Measurements from ENCODE around the gene SPIRE1. TPM values are rescaled to one million over a fixed set of nuclear protein-coding genes. Genes with fewer than 3 reads are reported as not detected.

SPIRE1 gene
- polyA plus RNA-seq, 1 donor from 2014 or later = 22.2 TPM

DNA sequence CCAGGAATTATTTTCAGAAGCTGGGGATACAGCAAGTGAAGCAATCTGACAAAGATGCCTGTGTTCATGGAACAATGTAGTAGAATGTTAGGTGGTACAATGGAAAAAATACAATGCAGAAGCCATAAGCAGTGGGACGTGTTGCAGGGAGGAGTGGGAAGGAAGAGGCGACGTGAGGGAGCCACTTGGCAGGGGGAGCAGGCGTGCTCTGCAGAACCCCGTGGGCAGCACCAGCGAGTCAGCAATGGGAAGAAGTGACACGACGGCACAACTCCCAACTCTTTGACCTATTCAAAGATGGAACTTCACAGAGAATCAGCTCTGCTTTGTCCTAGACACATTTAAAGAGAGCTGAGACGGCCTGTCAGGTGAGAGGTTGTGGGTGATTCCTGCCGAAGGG lies 219.7 kb downstream of the SPIRE1 start:
- H3K79me2 ChIP-seq (replicated peaks; ENCODE audit: insufficient read depth, low read length) = no peaks in the 10 kb centered on the region
- no peak overlapping the region for H3K9ac ChIP-seq (ENCODE audit: low read length)
- H4K20me1 ChIP-seq (ENCODE audit: insufficient read depth) = no peaks in the 10 kb centered on the region
- no peaks in the 10 kb centered on the region for H3K9me3 ChIP-seq (ENCODE audit: low read length)
- H3K27ac ChIP-seq (ENCODE audit: low read length) = no peak overlapping the region
- no peaks in the 10 kb centered on the region for H3K9me2 ChIP-seq (ENCODE audit: insufficient read depth, low read length)
- H2AFZ ChIP-seq (ENCODE audit: low read depth, low read length) = no peak overlapping the region
- no peaks in the 10 kb centered on the region for H3K27me3 ChIP-seq (ENCODE audit: insufficient read depth, low read depth, low read length)
- H3F3A ChIP-seq (ENCODE audit: insufficient read depth, low read length, poor library complexity, severe bottlenecking) = no peaks in the 10 kb centered on the region
- no peak for TF ChIP-seq SMC3 (conservative IDR thresholded peaks at IDR 0.05; ENCODE audit: poor library complexity)
- no peak overlapping the region for H3K4me2 ChIP-seq (ENCODE audit: low read length)
- H3K4me3 ChIP-seq (ENCODE audit: low read length) = no peak overlapping the region
- H3K36me3 ChIP-seq (ENCODE audit: insufficient read depth, low read length) = no peaks in the 10 kb centered on the region

DNA sequence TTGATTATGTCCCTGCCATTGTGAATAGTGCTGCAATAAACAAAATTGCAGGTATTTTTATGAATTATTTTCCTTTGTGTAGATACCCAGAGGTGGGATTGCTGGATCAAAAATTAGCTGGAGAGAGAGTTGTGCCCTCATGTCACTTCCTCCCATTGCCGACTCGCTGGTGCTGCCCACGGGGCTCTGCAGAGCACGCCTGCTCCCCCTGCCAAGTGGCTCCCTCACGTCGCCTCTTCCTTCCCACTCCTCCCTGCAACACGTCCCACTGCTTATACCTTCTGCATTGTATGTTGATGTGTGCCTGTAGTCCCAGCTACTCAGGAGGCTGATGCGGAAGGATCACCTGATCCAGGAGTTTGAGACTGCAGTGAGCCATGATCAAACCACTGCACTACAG lies 222.0 kb downstream of the SPIRE1 start:
- H3K9me3 ChIP-seq (ENCODE audit: low read length) = no peaks in the 10 kb centered on the region
- H2AFZ ChIP-seq (ENCODE audit: low read depth, low read length) = no peak overlapping the region
- H3K9me2 ChIP-seq (ENCODE audit: insufficient read depth, low read length) = no peaks in the 10 kb centered on the region
- TF ChIP-seq EZH2 (IDR thresholded peaks at IDR 0.05; ENCODE audit: borderline replicate concordance, insufficient read depth, low read length, poor library complexity, severe bottlenecking) (no peak), POLR2AphosphoS5 (IDR thresholded peaks at IDR 0.05) (no peak), EP300 (conservative IDR thresholded peaks at IDR 0.05; ENCODE audit: poor library complexity, severe bottlenecking) (no peak), RAD21 (conservative IDR thresholded peaks at IDR 0.05) (no peak), MXI1 (conservative IDR thresholded peaks at IDR 0.05; ENCODE audit: poor library complexity, severe bottlenecking) (no peak), SMC3 (conservative IDR thresholded peaks at IDR 0.05; ENCODE audit: poor library complexity) (no peak), TAF1 (IDR thresholded peaks at IDR 0.05; ENCODE audit: low read depth) (no peak)
- TF ChIP-seq, protein P1, sequence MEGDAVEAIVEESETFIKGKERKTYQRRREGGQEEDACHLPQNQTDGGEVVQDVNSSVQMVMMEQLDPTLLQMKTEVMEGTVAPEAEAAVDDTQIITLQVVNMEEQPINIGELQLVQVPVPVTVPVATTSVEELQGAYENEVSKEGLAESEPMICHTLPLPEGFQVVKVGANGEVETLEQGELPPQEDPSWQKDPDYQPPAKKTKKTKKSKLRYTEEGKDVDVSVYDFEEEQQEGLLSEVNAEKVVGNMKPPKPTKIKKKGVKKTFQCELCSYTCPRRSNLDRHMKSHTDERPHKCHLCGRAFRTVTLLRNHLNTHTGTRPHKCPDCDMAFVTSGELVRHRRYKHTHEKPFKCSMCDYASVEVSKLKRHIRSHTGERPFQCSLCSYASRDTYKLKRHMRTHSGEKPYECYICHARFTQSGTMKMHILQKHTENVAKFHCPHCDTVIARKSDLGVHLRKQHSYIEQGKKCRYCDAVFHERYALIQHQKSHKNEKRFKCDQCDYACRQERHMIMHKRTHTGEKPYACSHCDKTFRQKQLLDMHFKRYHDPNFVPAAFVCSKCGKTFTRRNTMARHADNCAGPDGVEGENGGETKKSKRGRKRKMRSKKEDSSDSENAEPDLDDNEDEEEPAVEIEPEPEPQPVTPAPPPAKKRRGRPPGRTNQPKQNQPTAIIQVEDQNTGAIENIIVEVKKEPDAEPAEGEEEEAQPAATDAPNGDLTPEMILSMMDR (IDR thresholded peaks at IDR 0.05; ENCODE audit: poor library complexity, severe bottlenecking) = no peak
- TF ChIP-seq, protein P2, sequence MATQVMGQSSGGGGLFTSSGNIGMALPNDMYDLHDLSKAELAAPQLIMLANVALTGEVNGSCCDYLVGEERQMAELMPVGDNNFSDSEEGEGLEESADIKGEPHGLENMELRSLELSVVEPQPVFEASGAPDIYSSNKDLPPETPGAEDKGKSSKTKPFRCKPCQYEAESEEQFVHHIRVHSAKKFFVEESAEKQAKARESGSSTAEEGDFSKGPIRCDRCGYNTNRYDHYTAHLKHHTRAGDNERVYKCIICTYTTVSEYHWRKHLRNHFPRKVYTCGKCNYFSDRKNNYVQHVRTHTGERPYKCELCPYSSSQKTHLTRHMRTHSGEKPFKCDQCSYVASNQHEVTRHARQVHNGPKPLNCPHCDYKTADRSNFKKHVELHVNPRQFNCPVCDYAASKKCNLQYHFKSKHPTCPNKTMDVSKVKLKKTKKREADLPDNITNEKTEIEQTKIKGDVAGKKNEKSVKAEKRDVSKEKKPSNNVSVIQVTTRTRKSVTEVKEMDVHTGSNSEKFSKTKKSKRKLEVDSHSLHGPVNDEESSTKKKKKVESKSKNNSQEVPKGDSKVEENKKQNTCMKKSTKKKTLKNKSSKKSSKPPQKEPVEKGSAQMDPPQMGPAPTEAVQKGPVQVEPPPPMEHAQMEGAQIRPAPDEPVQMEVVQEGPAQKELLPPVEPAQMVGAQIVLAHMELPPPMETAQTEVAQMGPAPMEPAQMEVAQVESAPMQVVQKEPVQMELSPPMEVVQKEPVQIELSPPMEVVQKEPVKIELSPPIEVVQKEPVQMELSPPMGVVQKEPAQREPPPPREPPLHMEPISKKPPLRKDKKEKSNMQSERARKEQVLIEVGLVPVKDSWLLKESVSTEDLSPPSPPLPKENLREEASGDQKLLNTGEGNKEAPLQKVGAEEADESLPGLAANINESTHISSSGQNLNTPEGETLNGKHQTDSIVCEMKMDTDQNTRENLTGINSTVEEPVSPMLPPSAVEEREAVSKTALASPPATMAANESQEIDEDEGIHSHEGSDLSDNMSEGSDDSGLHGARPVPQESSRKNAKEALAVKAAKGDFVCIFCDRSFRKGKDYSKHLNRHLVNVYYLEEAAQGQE (IDR thresholded peaks at IDR 0.05; ENCODE audit: borderline replicate concordance) = no peak
- H3F3A ChIP-seq (ENCODE audit: insufficient read depth, low read length, poor library complexity, severe bottlenecking) = no peaks in the 10 kb centered on the region
- H3K4me2 ChIP-seq (ENCODE audit: low read length) = no peak overlapping the region
- no peak overlapping the region for H3K27ac ChIP-seq (ENCODE audit: low read length)
- H4K20me1 ChIP-seq (ENCODE audit: insufficient read depth) = no peaks in the 10 kb centered on the region
- no peaks in the 10 kb centered on the region for H3K27me3 ChIP-seq (ENCODE audit: insufficient read depth, low read depth, low read length)
- H3K36me3 ChIP-seq (ENCODE audit: insufficient read depth, low read length) = no peaks in the 10 kb centered on the region
- H3K4me3 ChIP-seq (ENCODE audit: low read length) = no peak overlapping the region
- no peak overlapping the region for H3K9ac ChIP-seq (ENCODE audit: low read length)
- no peaks in the 10 kb centered on the region for H3K79me2 ChIP-seq (replicated peaks; ENCODE audit: insufficient read depth, low read length)

DNA sequence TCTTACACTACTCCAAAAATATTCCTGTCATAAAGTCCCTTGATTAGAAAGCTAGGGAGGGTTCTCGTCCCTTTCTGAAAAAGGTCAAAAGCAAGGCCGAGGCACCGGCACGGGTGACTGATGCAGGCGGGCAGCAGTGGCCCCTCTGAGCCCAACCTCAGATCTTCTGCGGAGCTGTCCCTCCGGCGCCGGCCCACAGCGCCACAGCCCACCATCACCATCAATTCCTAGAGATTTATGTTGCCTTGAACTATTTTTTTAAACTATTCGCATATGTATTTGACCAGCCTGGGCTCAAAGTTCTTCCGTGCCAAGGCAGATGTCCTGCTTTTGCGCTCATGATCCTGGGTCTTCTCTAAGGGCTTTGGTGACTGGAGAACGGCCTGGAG lies 223.4 kb downstream of the SPIRE1 start:
- H3K4me2 ChIP-seq (ENCODE audit: low read length) = no peak overlapping the region
- no peaks in the 10 kb centered on the region for H3K9me2 ChIP-seq (ENCODE audit: insufficient read depth, low read length)
- no peak overlapping the region for H3K9ac ChIP-seq (ENCODE audit: low read length)
- H4K20me1 ChIP-seq (ENCODE audit: insufficient read depth) = no peaks in the 10 kb centered on the region
- TF ChIP-seq EP300 (conservative IDR thresholded peaks at IDR 0.05; ENCODE audit: poor library complexity, severe bottlenecking) (no peak), EZH2 (IDR thresholded peaks at IDR 0.05; ENCODE audit: borderline replicate concordance, insufficient read depth, low read length, poor library complexity, severe bottlenecking) (no peak), SMC3 (conservative IDR thresholded peaks at IDR 0.05; ENCODE audit: poor library complexity) (no peak), POLR2AphosphoS5 (IDR thresholded peaks at IDR 0.05) (no peak), MXI1 (conservative IDR thresholded peaks at IDR 0.05; ENCODE audit: poor library complexity, severe bottlenecking) (no peak), TAF1 (IDR thresholded peaks at IDR 0.05; ENCODE audit: low read depth) (no peak), RAD21 (conservative IDR thresholded peaks at IDR 0.05) (no peak)
- TF ChIP-seq, protein P1 (IDR thresholded peaks at IDR 0.05; ENCODE audit: poor library complexity, severe bottlenecking) = no peak
- TF ChIP-seq, protein P2 (IDR thresholded peaks at IDR 0.05; ENCODE audit: borderline replicate concordance) = no peak
- H3K27ac ChIP-seq (ENCODE audit: low read length) = no peak overlapping the region
- no peaks in the 10 kb centered on the region for H3K79me2 ChIP-seq (replicated peaks; ENCODE audit: insufficient read depth, low read length)
- no peaks in the 10 kb centered on the region for H3F3A ChIP-seq (ENCODE audit: insufficient read depth, low read length, poor library complexity, severe bottlenecking)
- no peaks in the 10 kb centered on the region for H3K36me3 ChIP-seq (ENCODE audit: insufficient read depth, low read length)
- H3K27me3 ChIP-seq (ENCODE audit: insufficient read depth, low read depth, low read length) = no peaks in the 10 kb centered on the region
- H3K9me3 ChIP-seq (ENCODE audit: low read length) = no peaks in the 10 kb centered on the region
- H3K4me3 ChIP-seq (ENCODE audit: low read length) = no peak overlapping the region
- H2AFZ ChIP-seq (ENCODE audit: low read depth, low read length) = no peak overlapping the region

Measured in neural cell (in vitro differentiated cells).